ENCODE data around the gene GNAO1. TPM values are rescaled to one million over a fixed set of nuclear protein-coding genes. Genes with fewer than 3 reads are reported as not detected.

GNAO1 gene
- polyA plus RNA-seq, 1 donor from 2014 or later, result 31.5 TPM

- no peaks in the 10 kb centered on the region for H3K9me3 ChIP-seq (ENCODE audit: low read length)
Measured at GRCh38 chr16:56203052-56203451, 11.8 kb downstream of the GNAO1 start.

GRCh38 chr16:56204816-56205215, 13.5 kb downstream of the GNAO1 start:
- Histone ChIP-seq H3K79me2 (replicated peaks; ENCODE audit: insufficient read depth, low read length) (peaks cover 67% of the 10 kb centered on the region), H3K27me3 (ENCODE audit: insufficient read depth, low read depth, low read length) (no peaks in the 10 kb centered on the region), H3K9ac (ENCODE audit: low read length) (no peak overlapping the region), H3K4me2 (ENCODE audit: low read length) (no peak overlapping the region), H2AFZ (ENCODE audit: low read depth, low read length) (no peak overlapping the region), H3K27ac (ENCODE audit: low read length) (no peak overlapping the region), H3K36me3 (ENCODE audit: insufficient read depth, low read length) (peaks cover 10% of the 10 kb centered on the region), H3K9me2 (ENCODE audit: insufficient read depth, low read length) (no peaks in the 10 kb centered on the region), H3K9me3 (ENCODE audit: low read length) (peaks cover 7% of the 10 kb centered on the region), H3F3A (ENCODE audit: insufficient read depth, low read length, poor library complexity, severe bottlenecking) (no peaks in the 10 kb centered on the region), H4K20me1 (ENCODE audit: insufficient read depth) (peaks cover 29% of the 10 kb centered on the region), H3K4me3 (ENCODE audit: low read length) (no peak overlapping the region)
- TF ChIP-seq EZH2 (IDR thresholded peaks at IDR 0.05; ENCODE audit: borderline replicate concordance, insufficient read depth, low read length, poor library complexity, severe bottlenecking) (no peak), EP300 (conservative IDR thresholded peaks at IDR 0.05; ENCODE audit: poor library complexity, severe bottlenecking) (no peak), MXI1 (conservative IDR thresholded peaks at IDR 0.05; ENCODE audit: poor library complexity, severe bottlenecking) (no peak), RAD21 (conservative IDR thresholded peaks at IDR 0.05) (no peak), POLR2AphosphoS5 (IDR thresholded peaks at IDR 0.05) (no peak), REST (IDR thresholded peaks at IDR 0.05; ENCODE audit: borderline replicate concordance) (no peak), TAF1 (IDR thresholded peaks at IDR 0.05; ENCODE audit: low read depth) (no peak), SMC3 (conservative IDR thresholded peaks at IDR 0.05; ENCODE audit: poor library complexity) (no peak)

More at GRCh38 chr16:56203052-56203451, 11.8 kb downstream of the GNAO1 start:
- H3K4me3 ChIP-seq (ENCODE audit: low read length), result no peak overlapping the region
- no peak overlapping the region for H3K9ac ChIP-seq (ENCODE audit: low read length)
- H3K79me2 ChIP-seq (replicated peaks; ENCODE audit: insufficient read depth, low read length), result peaks cover 68% of the 10 kb centered on the region
- no peaks in the 10 kb centered on the region for H3K9me2 ChIP-seq (ENCODE audit: insufficient read depth, low read length)
- H3K27ac ChIP-seq (ENCODE audit: low read length), result no peak overlapping the region
- no peaks in the 10 kb centered on the region for H3F3A ChIP-seq (ENCODE audit: insufficient read depth, low read length, poor library complexity, severe bottlenecking)
- no peak overlapping the region for H2AFZ ChIP-seq (ENCODE audit: low read depth, low read length)
- TF ChIP-seq CTCF (IDR thresholded peaks at IDR 0.05; ENCODE audit: poor library complexity, severe bottlenecking) (no peak), EP300 (conservative IDR thresholded peaks at IDR 0.05; ENCODE audit: poor library complexity, severe bottlenecking) (no peak), REST (IDR thresholded peaks at IDR 0.05; ENCODE audit: borderline replicate concordance) (no peak), POLR2AphosphoS5 (IDR thresholded peaks at IDR 0.05) (no peak), TAF1 (IDR thresholded peaks at IDR 0.05; ENCODE audit: low read depth) (no peak), EZH2 (IDR thresholded peaks at IDR 0.05; ENCODE audit: borderline replicate concordance, insufficient read depth, low read length, poor library complexity, severe bottlenecking) (no peak), SMC3 (conservative IDR thresholded peaks at IDR 0.05; ENCODE audit: poor library complexity) (no peak), RAD21 (conservative IDR thresholded peaks at IDR 0.05) (no peak), MXI1 (conservative IDR thresholded peaks at IDR 0.05; ENCODE audit: poor library complexity, severe bottlenecking) (no peak)
- H3K36me3 ChIP-seq (ENCODE audit: insufficient read depth, low read length), result peaks cover 6% of the 10 kb centered on the region
- no peaks in the 10 kb centered on the region for H3K27me3 ChIP-seq (ENCODE audit: insufficient read depth, low read depth, low read length)
- peaks cover 38% of the 10 kb centered on the region for H4K20me1 ChIP-seq (ENCODE audit: insufficient read depth)
- no peak overlapping the region for H3K4me2 ChIP-seq (ENCODE audit: low read length)
